Mesenteric fat pad (tissue), 1 donor: ENCODE data around the gene FNIP1. TPM values are rescaled to one million over a fixed set of nuclear protein-coding genes. Genes with fewer than 3 reads are reported as not detected.
A peak's percentile ranks its signal among the peaks of the same experiment; 100 is the strongest.
"Not testable (repeated sequence)": the region's sequence is repeated elsewhere in the genome, so short reads cannot be mapped to it uniquely, and the experiment has no call there.

Experiments
- DNase-seq: peaks from one replicate; pipeline ENCODE4 v3.0.0-alpha.2; 2020; ENCODE audit warnings: low spot score
- long read RNA-seq: library from polyadenylated mRNA; unstranded; transcript quantifications from one replicate; pipeline ENCODE4 v2.0.0, GENCODE V29; 2020
- total RNA-seq: library from RNA; stranded (reverse); fragmentation: NEBNext Ultra II Directional; extraction: Animal tissue kit (Norgen Biotek cat#: 25700); gene quantifications from one replicate; pipeline ENCODE4 v1.2.1, GENCODE V29; 2021
- donor health status: DM: yes; HTN: yes; CAD: no.

FNIP1 gene
- 47.6 TPM for total RNA-seq
- long read RNA-seq, transcript FNIP1-206 (1 exons, 1,373 nt): major isoform, 9 of 34 reads
- long read RNA-seq, partial matches to known transcripts: 11 of 34 reads
- long read RNA-seq, other reads (novel, unspliced or antisense): 14 of 34 reads

DNA sequence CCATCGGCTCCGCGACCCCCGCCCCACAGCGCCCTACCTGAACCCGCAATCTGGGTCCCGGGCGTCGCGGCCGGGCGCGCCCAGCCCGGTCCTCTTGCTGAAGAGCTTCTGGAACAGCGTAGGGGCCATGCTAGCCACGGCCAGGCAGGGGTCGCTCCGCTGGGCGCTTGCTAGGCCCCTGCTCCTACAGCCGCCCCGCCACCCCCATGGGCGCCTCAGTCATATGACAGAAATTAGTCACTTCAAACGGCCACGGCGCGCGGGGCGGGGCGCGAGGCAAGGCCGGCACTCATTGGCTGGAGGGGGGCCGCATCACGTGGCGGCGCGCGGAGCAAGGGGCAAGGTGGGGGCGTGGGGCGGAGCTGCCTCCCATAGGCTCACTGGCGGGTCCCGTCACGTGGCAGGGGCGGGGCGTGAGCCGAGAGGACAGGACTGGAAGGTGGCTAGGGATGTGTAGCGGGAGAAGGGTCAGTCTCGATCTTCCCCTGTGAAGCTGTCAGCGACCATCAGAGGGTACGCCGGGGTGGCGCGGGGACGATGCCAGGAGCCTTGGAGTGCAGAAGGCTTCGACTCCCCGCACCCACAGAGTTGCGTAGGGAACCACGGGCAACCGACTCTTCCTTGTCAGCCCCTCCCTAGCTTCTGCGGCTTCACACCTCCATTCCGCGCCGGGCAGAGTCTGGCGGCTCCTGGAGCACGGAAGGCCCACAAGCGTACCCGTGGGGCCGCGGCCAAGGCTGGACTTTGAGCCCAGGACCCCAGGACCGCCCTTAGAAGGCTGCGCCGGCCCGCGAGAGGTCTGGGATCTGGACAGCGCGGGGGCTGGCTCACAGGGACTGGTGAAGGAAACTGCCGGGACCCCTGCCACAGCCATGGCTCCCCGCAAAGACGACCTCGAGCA is at the start of gene FNIP1:
Gene FNIP1, minus strand, starts transcription at position 225 of the 901 bp plus-strand sequence. Its CDS starts 96 bp downstream, at position 129.
- peak; percentile 100 for DNase-seq

DNA sequence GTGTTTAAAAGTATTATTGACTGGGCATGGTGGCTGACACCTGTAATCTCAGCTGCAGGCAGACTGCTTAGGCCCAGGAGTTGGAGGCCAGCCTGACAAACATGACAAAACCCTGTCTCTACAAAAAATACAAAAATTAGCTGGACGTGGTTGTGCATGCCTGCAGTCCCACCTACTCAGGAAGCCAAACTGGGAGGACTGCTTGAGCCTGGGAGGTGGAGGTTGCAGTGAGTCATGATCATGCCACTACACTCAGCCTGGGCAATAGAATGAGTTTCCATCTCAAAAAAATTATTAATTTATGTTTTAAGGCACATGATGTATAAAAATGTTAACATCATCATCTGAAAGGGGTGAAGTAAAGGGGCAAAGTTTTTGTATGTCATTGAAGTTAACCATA is 49.7 kb upstream of the FNIP1 start:
- no peak for DNase-seq

DNA sequence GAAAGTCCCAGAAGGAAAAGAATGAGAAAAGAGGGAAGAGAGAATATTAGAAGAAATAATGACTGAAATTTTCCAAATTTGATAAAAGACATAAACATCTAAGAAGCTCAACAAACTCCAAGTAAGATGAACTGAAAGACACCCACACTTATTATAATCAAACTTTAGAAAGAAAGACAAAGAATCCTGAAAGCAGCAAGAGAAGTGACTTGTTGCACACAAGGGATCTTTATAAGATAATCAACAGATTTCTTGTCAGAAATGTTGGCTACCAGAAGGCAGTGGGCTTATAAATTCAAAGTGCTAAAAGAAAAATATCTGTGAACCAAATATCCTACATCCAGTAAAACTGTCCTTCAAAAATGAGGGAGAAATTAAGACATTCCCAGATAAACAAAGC is 49.0 kb upstream of the FNIP1 start:
- DNase-seq: no peak

DNA sequence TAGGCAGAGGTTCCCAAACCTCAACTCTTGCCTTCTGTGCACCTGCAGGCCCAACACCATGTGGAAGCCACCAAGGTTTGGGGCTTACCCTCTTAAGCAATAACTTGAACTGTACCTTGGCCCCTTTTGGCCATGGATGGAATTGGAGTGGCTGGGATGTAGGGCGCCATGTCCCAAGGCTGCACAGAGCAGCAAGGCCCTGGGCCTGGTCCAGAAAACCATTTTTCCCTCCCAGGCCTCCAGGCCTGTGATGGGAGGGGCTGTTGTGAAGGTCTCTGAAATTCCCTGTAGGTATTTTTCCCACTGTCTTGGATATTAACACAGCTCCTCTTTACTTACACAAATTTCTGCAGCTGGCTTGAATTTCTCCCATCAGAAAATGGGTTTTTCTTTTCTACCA is 46.2 kb upstream of the FNIP1 start:
- not testable (repeated sequence) for DNase-seq

DNA sequence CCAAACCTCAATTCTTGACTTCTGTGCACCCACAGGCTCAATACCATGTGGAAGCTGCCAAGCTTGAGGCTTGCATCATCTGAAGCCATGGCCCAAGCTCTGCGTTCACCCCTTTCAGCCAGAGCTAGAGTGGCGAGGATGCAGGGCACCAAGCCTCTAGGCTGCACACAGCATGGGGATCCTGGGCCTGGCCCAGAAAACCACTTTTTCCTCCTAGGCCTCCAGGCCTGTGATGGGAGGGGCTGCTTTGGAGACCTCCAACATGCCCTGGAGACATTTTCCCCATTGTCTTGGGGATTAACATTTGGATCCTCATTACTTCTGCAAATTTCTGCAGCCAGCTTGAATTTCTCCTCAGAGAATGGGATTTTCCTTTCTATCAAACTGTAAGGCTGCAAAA is 35.9 kb upstream of the FNIP1 start:
- not testable (repeated sequence) for DNase-seq

DNA sequence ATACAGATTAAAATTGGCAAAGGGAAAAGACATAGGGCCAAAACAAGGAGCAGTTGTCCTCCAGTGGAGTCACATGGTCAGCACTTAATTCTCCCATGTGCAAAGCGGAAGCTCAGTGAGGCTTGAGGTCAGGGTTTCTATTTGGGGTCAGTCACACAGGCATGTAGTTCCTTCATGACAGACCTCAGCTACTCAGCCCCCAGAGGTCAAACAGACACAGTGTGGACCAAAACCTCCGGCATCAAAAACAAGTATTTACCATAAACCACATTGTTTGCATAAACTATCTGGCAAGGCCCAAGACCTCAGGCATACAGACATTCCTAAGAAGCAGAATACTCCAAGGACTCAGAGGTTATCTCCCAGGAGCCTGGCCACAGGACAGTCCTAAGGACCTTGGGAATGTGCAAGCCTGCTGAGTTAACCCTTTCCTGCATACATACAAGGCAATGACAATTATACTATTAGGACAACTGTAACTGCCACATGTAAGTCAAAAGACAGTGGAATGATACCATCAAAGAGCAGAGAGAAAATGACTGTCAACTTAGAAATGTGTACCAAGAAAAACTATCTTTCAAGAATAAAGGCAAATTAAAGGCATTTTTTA is 28.7 kb upstream of the FNIP1 start:
- no peak for DNase-seq

DNA sequence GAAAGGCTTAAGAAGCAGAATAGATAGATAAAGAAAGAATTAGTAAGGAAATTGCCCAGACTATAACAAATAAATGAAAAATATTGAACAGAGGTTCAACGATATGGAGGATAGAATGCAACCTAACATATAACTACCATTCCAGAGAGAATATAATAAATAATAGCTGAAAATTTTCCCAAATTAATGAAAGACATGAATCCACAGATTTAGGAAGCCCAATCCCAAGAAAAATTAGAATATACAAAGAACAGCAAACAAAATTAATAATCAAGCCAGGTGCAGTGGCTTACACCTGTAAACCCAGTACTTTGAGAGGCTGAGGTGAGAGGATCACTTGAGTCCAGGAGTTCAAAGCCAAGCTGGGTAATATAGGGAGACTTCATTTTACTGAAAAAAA is 27.8 kb upstream of the FNIP1 start:
- no peak for DNase-seq

DNA sequence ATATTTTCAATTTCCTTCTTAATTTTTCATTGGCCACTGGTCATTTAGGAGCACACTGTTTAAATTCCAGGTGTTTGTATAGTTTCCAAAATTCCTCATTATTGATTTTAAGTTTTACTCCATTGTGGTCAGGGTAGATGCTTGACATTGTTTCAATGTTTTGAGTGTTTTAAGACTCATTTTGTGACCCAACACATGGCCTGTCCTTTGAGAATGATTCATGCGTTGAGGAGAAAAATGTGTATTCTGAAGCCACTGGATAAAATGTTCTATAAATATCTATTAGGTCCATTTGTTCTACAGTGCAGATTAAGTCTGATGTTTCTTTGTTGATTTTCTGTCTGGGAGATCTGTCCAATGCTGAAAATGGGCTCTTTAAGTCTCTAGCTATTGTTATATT is 24.4 kb upstream of the FNIP1 start:
- no peak for DNase-seq

DNA sequence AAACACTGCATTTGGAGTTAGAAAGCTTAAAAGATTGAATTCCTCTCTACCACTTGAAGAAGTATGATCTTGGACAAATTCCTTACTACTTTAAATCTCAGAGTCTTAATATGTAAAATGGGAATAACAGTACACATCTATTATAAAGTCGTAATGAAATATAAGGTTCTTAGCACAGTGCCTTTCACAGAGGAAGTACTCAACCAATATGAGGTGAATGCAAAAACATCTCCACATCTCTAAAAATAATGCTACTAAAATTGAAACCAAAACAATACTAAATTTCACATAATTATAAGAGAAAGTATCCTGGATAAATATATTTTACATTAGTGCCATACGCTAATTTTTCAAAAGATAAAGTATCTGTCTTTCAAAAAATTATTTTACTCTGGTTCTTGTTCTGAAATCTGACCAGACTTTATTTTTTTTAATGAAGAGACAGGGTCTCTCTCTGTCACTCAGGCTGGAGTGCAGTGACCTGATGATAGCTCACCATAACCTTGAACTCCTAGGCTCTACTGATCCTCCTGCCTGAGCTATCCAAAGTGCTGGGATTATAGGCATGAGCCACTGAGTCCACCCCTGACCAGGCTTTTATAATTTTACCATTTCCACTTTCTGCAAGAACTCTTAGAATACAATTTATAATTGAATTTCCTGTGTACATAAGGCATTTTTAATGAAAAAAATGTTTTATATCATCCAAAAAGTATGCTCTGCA is 21.3 kb upstream of the FNIP1 start:
- no peak for DNase-seq

DNA sequence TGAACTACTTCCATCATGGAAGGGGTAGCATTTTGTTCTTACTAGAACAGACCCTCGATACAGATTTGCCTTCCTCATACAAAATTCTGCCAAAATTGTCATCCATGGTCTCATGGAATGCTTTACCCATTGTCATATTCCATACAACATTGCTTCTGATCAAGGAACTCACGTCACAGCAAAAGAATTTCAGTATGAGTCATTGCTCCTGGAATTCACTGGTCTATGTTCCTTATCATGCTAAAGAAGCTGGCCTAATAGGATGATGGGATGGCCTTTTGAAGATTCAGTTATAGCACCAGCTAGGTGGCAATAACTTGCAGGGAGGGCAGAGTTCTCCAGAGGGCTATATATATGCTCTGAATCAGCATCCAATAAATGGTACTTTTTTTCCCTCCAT is 18.2 kb upstream of the FNIP1 start:
- DNase-seq: no peak

DNA sequence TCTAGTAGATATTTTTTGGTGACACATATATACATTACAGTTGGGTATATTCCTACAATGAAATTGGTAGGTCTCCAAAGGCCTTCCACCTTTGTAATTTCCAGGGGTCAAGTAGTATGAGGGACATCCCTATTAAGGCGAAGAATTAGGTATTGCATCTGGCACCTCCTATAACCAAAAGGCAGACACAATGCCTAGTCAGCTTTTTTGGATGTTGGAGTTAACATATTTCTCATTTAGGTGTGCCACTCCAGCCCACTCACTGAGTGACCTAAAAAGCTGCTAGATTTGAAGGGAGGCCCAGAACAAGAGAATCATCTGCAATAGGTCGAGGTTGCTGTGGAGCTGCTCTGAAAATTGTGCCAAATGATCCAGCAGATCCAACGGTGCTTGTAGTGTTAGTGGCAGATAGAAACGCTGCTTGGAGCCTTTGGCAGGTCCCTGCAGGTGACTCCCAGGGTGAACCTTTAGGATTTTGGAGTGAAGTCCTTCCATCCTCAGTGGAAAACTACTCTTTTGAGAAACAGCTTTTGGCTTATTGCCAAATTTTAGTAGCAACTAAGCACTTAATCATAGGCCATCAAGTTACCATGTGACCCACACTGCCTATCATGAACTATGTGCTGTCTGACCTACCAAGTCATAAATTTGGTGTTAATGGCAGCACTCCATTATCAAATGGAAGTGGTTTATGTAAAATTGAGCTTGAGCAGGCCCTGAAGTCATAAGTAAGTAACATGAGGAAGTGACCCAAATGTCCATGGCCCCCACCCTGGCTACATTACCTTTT is 15.7 kb upstream of the FNIP1 start:
- no peak for DNase-seq

DNA sequence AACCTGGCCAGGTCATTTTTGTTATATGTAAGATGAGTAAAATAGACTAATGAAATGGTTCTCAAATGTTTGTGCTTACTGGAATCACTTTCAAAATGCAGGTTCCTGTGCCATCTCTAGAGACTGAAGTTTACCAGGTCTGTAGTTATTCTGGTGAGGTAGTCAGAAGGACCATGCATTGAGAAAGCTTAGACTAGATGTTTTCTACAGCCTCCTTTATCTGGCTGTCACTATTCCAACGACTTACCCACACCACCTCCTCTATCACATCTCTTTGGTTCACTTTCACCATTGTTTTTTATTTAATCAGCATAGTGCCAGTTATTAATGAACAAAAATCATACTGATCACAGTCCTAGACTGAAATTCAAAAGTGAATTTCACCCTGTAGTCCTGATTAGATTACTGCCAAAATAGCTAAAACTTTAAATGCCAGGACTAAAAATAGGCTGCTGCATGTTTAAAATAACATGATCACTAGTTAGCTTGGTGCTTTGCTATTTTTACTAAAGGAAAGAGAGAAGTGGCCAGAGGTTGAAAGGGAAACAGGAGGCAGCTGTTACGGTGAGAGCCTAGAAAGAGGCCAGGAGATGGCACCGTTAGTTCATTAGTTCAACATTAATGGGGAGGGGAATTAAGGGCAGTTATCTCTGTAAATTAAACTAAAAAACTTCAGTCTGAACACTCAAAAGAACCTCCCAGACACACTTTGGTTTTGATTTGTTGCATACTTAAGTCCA is 13.9 kb upstream of the FNIP1 start:
- DNase-seq: no peak

DNA sequence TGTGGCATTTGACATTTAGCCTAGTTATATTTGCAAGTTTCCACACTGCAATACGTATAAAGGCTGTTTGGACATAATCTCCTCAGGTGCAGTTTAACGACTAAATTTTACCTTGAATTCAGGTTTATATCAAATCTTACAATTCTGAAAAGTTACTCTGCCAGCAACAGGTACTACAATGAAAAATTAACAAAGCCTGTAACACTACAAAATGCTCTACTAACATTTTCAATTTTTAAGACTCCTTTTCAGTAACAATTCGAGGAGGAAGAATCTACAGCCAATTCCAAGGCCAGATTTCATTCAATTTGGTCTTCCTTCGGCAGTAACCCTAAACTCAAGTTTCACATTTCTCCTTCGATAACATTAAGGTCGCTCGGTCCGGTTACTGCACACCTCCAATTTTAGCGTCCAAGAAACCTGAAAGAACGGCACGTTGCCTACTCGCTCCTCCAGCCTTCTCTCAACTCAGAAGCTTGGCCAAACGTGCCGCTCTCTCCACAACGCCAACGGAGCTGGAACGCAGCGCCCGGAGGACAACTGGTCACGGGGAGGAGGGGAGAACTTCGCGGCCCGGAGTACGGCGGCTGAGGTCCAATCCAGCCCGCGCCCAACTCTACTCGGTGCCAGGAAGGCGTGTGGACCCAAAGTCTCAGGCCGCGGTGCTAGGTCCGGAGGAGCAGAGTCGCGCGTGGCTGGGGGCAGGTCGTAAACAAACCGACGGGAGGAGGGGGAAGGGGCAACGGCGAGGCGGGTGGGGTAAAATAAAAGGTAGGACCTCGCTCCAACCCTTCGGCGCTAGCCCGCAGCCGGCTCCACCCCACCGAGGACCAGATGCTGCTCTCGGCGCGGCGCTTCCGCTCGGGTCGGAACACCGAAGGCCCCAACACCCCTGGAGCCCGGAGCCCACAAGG is 681 bp downstream of the FNIP1 start:
- peak; percentile 92 for DNase-seq

DNA sequence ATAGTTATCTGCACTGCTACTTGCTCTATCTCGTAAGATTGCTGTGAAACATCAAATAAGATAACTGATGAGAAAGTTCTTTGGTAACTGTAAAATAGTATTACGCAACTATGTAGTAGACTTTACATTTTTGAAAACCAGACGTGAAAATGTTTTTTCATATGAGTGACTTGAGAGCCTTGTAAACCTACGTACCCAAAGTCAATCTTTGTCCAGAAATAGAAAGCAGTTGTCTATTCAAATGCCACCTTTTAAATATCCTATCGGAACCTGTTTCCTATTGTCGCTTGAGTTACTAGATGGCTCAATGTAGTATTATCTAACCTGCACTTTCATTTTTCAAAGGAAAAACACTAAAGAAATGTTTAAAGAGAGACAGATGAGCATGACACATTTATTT is 1.6 kb downstream of the FNIP1 start:
- no peak for DNase-seq

DNA sequence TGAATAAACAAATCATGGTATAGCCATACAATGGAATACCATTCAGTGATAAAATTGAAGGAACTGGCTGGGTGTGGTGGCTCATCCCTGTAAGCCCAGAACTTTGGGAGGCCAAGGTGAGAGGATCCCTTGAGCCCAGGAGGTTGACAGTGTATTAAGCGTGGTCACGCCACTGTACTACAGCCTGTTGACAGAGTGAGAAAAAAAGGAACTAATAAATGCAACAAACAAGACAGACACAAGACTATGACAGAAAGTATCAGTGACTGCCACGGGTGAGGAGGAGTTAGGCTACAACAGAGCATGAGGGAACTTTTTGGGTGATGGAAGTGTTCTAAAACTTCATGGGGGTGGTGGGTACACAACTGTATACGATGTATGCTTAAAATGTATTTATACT is 2.2 kb downstream of the FNIP1 start:
- DNase-seq: no peak

DNA sequence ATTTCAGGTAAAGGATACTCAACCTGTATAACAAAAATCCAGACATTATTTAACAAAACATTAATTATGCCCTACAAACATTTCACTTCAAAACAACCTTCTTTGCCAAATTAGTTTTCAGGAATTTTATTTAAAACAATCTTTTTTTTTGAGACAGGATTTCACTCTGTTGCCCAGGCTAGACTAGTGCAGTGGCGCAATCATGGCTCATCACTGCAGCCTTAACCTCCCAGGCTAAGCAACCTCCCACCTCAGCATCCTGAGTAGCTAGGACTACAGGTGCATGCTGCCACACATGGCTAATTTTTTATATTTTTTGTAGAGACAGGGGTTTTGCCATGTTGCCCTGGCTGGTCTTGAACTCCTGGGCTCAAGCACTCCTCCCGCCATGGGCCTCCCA is 3.9 kb downstream of the FNIP1 start:
- no peak for DNase-seq

DNA sequence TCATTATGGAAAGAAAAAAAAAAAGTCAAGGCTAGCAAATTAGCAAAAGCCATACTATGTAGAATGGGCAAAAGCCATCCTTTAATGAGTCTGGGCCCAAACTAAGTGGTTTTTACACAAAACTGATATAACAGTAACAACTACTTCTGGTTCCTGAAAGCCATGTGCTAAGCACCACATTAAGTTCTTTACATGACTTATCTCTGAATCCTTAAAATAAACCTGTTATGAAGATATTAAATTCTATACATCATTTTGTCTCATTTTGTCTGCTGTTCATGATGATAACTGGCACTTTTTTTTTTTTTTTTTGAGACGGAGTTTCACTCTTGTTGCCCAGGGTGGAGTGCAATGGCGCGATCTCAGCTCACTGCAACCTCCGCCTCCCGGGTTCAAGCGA is 5.0 kb downstream of the FNIP1 start:
- DNase-seq: no peak

DNA sequence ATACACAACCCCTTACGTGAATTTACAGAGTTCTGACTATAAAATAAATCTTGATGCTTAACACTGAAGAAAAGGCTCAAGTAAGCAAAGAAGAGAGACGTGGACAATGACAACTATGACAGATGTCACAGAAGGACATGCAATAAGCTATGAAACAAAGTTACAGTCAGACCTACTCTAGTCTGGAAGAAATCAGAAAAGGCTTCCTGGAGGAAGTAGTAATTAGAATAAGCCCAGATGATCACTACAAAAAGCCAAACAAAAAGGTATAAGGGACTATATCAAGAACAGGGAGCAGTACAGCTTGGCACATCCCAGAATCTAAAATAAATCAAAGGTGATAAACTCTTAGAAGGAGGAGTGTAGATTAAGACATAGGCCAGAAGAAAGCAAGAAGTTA is 6.3 kb downstream of the FNIP1 start:
- DNase-seq: no peak

DNA sequence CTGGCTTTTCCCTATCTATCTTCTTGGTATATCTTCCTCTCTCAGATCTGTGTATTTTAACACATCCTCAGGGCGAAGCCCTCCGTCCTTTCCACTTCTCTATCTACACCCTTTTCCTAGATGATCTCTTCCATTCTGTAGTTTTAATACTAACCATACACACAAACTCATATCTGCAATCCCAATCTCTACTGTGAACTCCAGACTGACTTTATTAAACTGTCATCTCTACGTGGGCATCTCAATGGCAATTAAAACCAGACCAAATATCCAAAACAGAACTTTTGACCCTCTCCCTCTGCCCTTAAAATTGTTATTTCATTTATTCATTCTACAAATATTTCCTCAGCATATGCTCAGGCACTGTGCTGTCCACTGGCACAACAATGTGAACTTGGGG is 7.1 kb downstream of the FNIP1 start:
- no peak for DNase-seq
